Thoracic aorta (tissue), 2 donors: Measurements from ENCODE around the gene UBXN10. TPM values are rescaled to one million over a fixed set of nuclear protein-coding genes. Genes with fewer than 3 reads are reported as not detected.

Source experiments
- ATAC-seq: fragments of 150-250 bp; one replicate; pipeline ENCODE4 v1.8.0; 2017; ENCODE audit warnings: low read depth; ENCODE audit not compliant: insufficient number of reproducible peaks, low FRiP score
- DNase-seq: peaks from one replicate; pipeline ENCODE4 v3.0.0-alpha.2; 2020; ENCODE audit warnings: low spot score
- H3K27ac ChIP-seq, 2 donors: fragments of 200-600 bp; sonication (generic); 1 replicate in 1 of 2; 2 replicates in 1 of 2; pipeline ENCODE4 v1.5.1; 2016; ENCODE audit warnings: mild to moderate bottlenecking in 2 of 2, moderate library complexity in 2 of 2
- H3K27me3 ChIP-seq: fragments of 200-600 bp; sonication (generic); replicated peaks from 2 replicates; pipeline ENCODE4 v1.6.0; 2016; ENCODE audit warnings: mild to moderate bottlenecking; ENCODE audit not compliant: insufficient read depth
- H3K36me3 ChIP-seq: fragments of 200-600 bp; sonication (generic); one replicate; pipeline ENCODE4 v1.5.1; 2016
- H3K4me1 ChIP-seq, 2 donors: fragments of 200-600 bp; sonication (generic); 1 replicate in 1 of 2; 2 replicates in 1 of 2; pipeline versions ENCODE4 v1.5.1 to v1.6.0; 2016; ENCODE audit warnings: low read depth in 2 of 2, mild to moderate bottlenecking in 1 of 2; ENCODE audit not compliant: control insufficient read depth in 1 of 2
- H3K4me3 ChIP-seq: fragments of 200-600 bp; sonication (generic); 2 replicates; pipeline ENCODE4 v1.5.1; 2016; ENCODE audit warnings: mild to moderate bottlenecking
- H3K9me3 ChIP-seq: fragments of 200-600 bp; sonication (generic); 2 replicates; pipeline ENCODE4 v1.5.1; 2016
- total RNA-seq, 2 donors: library from RNA; depleted of rRNA; stranded (reverse); fragments of >200 nt; gene quantifications; one replicate each; pipeline versions ENCODE4 v1.1.0 to v1.2.3, GENCODE V29; 2016
- TF ChIP-seq, protein P1 (sequence below): fragments of 200-600 bp; sonication (generic); IDR thresholded peaks from one replicate; pipeline ENCODE4 v1.5.1; 2019; ENCODE audit warnings: antibody characterized with exemption

UBXN10 gene
- total RNA-seq, 2 donors from 2014 or later = 0.28 to 0.68 TPM

DNA sequence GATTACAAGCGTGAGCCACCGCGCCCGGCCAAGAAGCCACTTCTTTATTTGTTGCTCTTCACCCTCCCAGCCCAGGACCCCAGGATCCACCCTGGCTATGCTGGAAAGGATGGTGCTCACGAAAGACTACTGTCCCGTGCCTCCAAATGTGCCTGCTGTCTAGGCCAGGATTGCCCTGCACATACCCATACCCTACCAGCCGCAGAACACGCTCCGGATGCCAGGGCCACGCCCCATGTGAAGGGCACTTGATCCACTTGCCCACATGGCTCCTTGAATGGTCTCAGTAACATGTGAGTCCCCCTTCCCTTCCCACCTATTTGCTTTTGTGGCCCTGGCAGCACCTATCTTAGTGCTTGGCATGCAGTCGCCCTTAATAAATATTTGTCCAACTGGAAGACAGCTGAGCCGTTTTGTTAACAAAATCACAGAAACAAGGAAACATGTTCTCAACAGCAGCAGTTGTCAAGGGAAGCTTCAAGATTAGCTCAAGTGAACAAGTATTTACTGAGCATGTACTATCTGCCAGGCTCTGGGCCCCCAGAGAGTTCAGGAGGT, 13.8 kb upstream of the UBXN10 start:
- ATAC-seq (no peak), DNase-seq (no peak)
- Histone ChIP-seq H3K27ac (no peak overlapping the region), H3K4me1 (no peaks in the 10 kb centered on the region), H3K27me3 (no peaks in the 10 kb centered on the region), H3K36me3 (no peaks in the 10 kb centered on the region), H3K4me3 (no peak overlapping the region), H3K9me3 (no peaks in the 10 kb centered on the region)
- TF ChIP-seq, protein P1, sequence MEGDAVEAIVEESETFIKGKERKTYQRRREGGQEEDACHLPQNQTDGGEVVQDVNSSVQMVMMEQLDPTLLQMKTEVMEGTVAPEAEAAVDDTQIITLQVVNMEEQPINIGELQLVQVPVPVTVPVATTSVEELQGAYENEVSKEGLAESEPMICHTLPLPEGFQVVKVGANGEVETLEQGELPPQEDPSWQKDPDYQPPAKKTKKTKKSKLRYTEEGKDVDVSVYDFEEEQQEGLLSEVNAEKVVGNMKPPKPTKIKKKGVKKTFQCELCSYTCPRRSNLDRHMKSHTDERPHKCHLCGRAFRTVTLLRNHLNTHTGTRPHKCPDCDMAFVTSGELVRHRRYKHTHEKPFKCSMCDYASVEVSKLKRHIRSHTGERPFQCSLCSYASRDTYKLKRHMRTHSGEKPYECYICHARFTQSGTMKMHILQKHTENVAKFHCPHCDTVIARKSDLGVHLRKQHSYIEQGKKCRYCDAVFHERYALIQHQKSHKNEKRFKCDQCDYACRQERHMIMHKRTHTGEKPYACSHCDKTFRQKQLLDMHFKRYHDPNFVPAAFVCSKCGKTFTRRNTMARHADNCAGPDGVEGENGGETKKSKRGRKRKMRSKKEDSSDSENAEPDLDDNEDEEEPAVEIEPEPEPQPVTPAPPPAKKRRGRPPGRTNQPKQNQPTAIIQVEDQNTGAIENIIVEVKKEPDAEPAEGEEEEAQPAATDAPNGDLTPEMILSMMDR = no peak

DNA sequence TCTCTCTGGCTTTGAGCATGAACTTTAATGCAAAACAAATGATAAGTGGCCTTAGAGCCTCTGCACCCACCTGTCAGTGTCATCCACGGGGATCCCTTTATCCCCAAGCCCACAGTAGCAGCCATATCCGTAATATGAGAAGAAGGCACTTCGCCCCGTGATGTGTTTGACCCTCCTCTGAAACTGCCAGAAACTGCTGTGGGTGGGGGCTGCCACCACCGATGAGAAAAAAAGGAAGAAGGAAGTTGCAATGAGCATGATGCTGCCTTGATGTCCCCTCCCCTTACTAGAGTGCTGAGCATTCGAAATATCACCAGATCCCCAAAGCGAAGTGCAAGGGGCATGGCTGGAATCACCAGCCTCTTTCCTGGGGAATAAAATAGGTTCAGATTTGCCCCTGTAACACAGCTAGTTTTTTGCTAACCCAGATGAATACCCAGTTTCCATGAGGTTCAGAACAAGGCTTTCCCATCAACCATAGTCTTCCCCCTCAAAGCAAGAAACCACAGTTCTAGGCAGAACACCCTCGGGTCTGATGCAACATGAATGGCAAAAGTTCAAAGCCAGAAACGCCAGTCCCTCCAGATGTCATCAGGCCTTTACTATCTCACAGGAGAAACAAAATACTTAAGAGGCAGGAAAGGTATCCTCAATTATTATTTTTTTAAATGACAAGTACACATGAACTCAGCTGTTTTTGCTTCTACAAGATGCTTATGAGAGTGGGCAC, 10.8 kb upstream of the UBXN10 start:
- TF ChIP-seq, protein P1 = no peak
- ATAC-seq (no peak), DNase-seq (no peak)
- H3K27ac ChIP-seq = no peak overlapping the region
- no peaks in the 10 kb centered on the region for H3K4me1 ChIP-seq
- no peaks in the 10 kb centered on the region for H3K27me3 ChIP-seq
- H3K9me3 ChIP-seq = no peaks in the 10 kb centered on the region
- H3K4me3 ChIP-seq = no peak overlapping the region
- no peaks in the 10 kb centered on the region for H3K36me3 ChIP-seq

DNA sequence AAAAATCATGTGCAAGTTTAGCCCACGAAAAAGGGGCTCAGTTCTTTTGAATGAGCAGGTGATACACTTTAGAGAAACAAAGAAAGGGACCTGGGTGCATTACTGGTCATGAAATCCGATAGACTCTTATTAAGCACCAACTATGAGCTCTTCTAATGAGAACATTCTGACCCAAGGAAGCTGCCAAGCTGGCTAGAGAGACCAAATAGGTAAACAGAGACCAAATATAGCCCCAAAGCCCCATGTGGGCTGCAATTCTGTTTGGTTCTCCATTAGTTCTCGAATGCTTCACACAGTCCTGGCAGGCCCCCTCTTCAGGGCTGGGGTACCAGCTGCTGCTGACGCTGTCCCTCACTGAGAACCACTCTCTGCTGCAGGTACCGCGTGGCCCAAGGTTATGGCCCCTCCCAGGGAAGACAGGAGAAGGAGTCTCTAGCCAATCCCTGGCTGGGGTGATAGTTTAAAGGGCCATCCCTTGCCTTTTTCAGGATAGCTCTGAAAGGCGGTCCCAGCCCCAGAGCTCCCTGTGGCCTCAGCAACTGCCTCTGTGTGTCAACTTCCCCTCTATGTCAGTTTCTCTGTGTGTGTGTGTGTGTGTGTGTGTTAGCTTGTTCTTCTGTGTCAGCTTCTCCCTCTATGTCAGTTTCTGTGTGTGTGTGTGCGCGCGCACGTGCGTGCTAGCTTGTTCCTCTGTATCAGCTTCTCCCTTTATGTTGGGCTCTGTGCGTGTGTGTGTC, 7.1 kb upstream of the UBXN10 start:
- H3K4me3 ChIP-seq = no peak overlapping the region
- TF ChIP-seq, protein P1 = no peak
- H3K27me3 ChIP-seq = no peaks in the 10 kb centered on the region
- no peak for DNase-seq
- no peaks in the 10 kb centered on the region for H3K9me3 ChIP-seq
- no peaks in the 10 kb centered on the region for H3K36me3 ChIP-seq
- ATAC-seq = no peak
- no peak overlapping the region for H3K27ac ChIP-seq
- H3K4me1 ChIP-seq = no peaks in the 10 kb centered on the region

DNA sequence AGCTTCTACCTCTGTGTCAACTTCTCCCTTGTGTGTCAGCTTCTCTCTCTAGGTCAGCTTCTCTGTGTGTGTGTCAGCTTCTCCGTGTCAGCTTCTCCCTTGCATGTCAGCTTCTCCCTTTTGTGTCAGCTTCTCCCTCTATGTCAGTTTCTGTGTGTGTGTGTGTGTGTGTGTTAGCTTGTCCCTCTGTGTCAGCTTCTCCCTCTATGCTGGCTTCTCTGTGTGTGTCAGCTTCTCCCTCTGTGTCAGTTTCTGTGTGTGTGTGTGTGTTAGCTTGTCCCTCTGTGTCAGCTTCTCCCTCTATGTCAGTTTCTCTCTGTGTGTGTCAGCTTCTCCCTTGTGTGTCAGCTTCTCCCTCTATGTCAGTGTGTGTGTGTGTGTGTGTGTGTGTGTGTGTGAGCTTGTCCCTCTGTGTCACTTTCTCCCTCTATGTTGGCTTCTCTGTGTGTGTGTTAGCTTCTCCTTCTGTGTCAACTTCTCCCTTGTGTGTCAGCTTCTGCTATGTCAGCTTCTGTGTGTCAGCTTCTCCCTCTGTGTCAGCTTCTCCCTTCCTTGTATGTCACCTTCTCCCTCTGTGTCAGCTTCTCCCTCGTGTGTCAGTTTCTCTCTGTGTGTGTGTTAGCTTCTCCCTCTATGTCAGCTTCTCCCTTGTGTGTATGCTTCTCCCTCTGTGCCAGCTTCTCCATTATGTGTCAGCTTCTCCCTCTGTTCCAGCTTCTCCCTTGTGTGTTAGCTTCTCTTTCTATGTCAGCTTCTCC, 6.3 kb upstream of the UBXN10 start:
- ATAC-seq (no peak), DNase-seq (no peak)
- Histone ChIP-seq H3K27me3 (no peaks in the 10 kb centered on the region), H3K9me3 (no peaks in the 10 kb centered on the region), H3K36me3 (no peaks in the 10 kb centered on the region), H3K4me1 (no peaks in the 10 kb centered on the region), H3K27ac (no peak overlapping the region), H3K4me3 (no peak overlapping the region)
- TF ChIP-seq, protein P1 = no peak
